Measurements from ENCODE around the gene OSGIN1.
A peak's percentile ranks its signal among the peaks of the same experiment; 100 is the strongest.

Gene OSGIN1

GRCh38 chr16:83952587-83952939 is 477 bp upstream of the OSGIN1 start:
- no peaks in the 10 kb centered on the region for H3K27me3 ChIP-seq (ENCODE audit: control insufficient read depth, low read length)
- H3K27ac ChIP-seq (ENCODE audit: low read depth, low read length): no peak overlapping the region
- H4K20me1 ChIP-seq (ENCODE audit: control insufficient read depth, insufficient read depth, low read depth, low read length): no peaks in the 10 kb centered on the region
- H3K4me2 ChIP-seq (ENCODE audit: low read length): no peak overlapping the region
- H3F3A ChIP-seq (ENCODE audit: control insufficient read depth, insufficient read depth): peaks cover 7% of the 10 kb centered on the region
- TF ChIP-seq EZH2phosphoT487 (IDR thresholded peaks at IDR 0.05; ENCODE audit: borderline replicate concordance, low read length): no peak
- TF ChIP-seq CTCF (IDR thresholded peaks at IDR 0.05; ENCODE audit: low read depth, low read length, poor library complexity, severe bottlenecking): no peak
- H3K79me2 ChIP-seq (ENCODE audit: control insufficient read depth, low read length): no peaks in the 10 kb centered on the region
- H3K9me2 ChIP-seq (replicated peaks; ENCODE audit: control insufficient read depth, low read length): no peaks in the 10 kb centered on the region
- no peaks in the 10 kb centered on the region for H3K36me3 ChIP-seq (ENCODE audit: control insufficient read depth, low read length)
- no peak overlapping the region for H3K4me3 ChIP-seq (ENCODE audit: low read length)
- no peaks in the 10 kb centered on the region for H3K4me1 ChIP-seq (ENCODE audit: control insufficient read depth, low read length)
- peaks cover 8% of the 10 kb centered on the region; the same call in 1 of the 2 replicates for H3K9me3 ChIP-seq (ENCODE audit: control insufficient read depth, insufficient read depth, low read length)

GRCh38 chr16:83953796-83954576 is 946 bp downstream of the OSGIN1 start:
- peak; percentile 51 for TF ChIP-seq CTCF (IDR thresholded peaks at IDR 0.05; ENCODE audit: low read depth, low read length, poor library complexity, severe bottlenecking)
- TF ChIP-seq EZH2phosphoT487 (IDR thresholded peaks at IDR 0.05; ENCODE audit: borderline replicate concordance, low read length): no peak
- Histone ChIP-seq H3F3A (ENCODE audit: control insufficient read depth, insufficient read depth) (peaks cover 7% of the 10 kb centered on the region), H3K27ac (ENCODE audit: low read depth, low read length) (no peak overlapping the region), H3K4me3 (ENCODE audit: low read length) (no peak overlapping the region), H3K4me2 (ENCODE audit: low read length) (no peak overlapping the region), H3K4me1 (ENCODE audit: control insufficient read depth, low read length) (no peaks in the 10 kb centered on the region), H4K20me1 (ENCODE audit: control insufficient read depth, insufficient read depth, low read depth, low read length) (no peaks in the 10 kb centered on the region), H3K27me3 (ENCODE audit: control insufficient read depth, low read length) (no peaks in the 10 kb centered on the region), H3K79me2 (ENCODE audit: control insufficient read depth, low read length) (no peaks in the 10 kb centered on the region), H3K9me2 (replicated peaks; ENCODE audit: control insufficient read depth, low read length) (no peaks in the 10 kb centered on the region), H3K9me3 (ENCODE audit: control insufficient read depth, insufficient read depth, low read length) (peaks cover 8% of the 10 kb centered on the region; the same call in 1 of the 2 replicates), H3K36me3 (ENCODE audit: control insufficient read depth, low read length) (no peaks in the 10 kb centered on the region)

GRCh38 chr16:83954577-83955016 is 1.6 kb downstream of the OSGIN1 start:
- TF ChIP-seq EZH2phosphoT487 (IDR thresholded peaks at IDR 0.05; ENCODE audit: borderline replicate concordance, low read length): no peak
- no peak for TF ChIP-seq CTCF (IDR thresholded peaks at IDR 0.05; ENCODE audit: low read depth, low read length, poor library complexity, severe bottlenecking)
- Histone ChIP-seq H3F3A (ENCODE audit: control insufficient read depth, insufficient read depth) (peaks cover 7% of the 10 kb centered on the region), H3K36me3 (ENCODE audit: control insufficient read depth, low read length) (no peaks in the 10 kb centered on the region), H3K9me2 (replicated peaks; ENCODE audit: control insufficient read depth, low read length) (no peaks in the 10 kb centered on the region), H3K4me1 (ENCODE audit: control insufficient read depth, low read length) (no peaks in the 10 kb centered on the region), H3K79me2 (ENCODE audit: control insufficient read depth, low read length) (no peaks in the 10 kb centered on the region), H3K27me3 (ENCODE audit: control insufficient read depth, low read length) (no peaks in the 10 kb centered on the region), H3K9me3 (ENCODE audit: control insufficient read depth, insufficient read depth, low read length) (peaks cover 8% of the 10 kb centered on the region; the same call in 1 of the 2 replicates), H3K4me2 (ENCODE audit: low read length) (no peak overlapping the region), H3K27ac (ENCODE audit: low read depth, low read length) (no peak overlapping the region), H3K4me3 (ENCODE audit: low read length) (no peak overlapping the region), H4K20me1 (ENCODE audit: control insufficient read depth, insufficient read depth, low read depth, low read length) (no peaks in the 10 kb centered on the region)
